Measurements from ENCODE around the gene TMEM254.
A peak's percentile ranks its signal among the peaks of the same experiment; 100 is the strongest.
"Not testable (repeated sequence)": the region's sequence is repeated elsewhere in the genome, so short reads cannot be mapped to it uniquely, and the experiment has no call there.

The TMEM254 gene

GRCh38 chr10:80133687-80134086, 55.2 kb downstream of the TMEM254 start:
- not testable (repeated sequence) for DNase-seq

- DNase-seq: peak; percentile 15
These were observed 57.7 kb downstream of the TMEM254 start for GRCh38 chr10:80136134-80136571.

GRCh38 chr10:80137031-80137862, 58.8 kb downstream of the TMEM254 start:
- DNase-seq: no peak

- DNase-seq: no peak
These were observed 59.5 kb downstream of the TMEM254 start for GRCh38 chr10:80137920-80138319.

GRCh38 chr10:80139265-80139664, 60.8 kb downstream of the TMEM254 start:
- no peak for DNase-seq

- no peak for DNase-seq
These were observed 61.8 kb downstream of the TMEM254 start for GRCh38 chr10:80140251-80140650.

- no peak for DNase-seq
These were observed 63.4 kb downstream of the TMEM254 start for GRCh38 chr10:80141696-80142460.
